HG02973 (cell line): ENCODE results near the gene SLC6A5.
"Not testable (repeated sequence)": the region's sequence is repeated elsewhere in the genome, so short reads cannot be mapped to it uniquely, and the experiment has no call there.

Experiments
- ATAC-seq: cut with Tn5 transposase; IDR thresholded peaks from one replicate; pipeline ENCODE4 v1.9.1; 2021; ENCODE audit warnings: moderate library complexity; ENCODE audit not compliant: unreplicated experiment

The SLC6A5 gene

DNA sequence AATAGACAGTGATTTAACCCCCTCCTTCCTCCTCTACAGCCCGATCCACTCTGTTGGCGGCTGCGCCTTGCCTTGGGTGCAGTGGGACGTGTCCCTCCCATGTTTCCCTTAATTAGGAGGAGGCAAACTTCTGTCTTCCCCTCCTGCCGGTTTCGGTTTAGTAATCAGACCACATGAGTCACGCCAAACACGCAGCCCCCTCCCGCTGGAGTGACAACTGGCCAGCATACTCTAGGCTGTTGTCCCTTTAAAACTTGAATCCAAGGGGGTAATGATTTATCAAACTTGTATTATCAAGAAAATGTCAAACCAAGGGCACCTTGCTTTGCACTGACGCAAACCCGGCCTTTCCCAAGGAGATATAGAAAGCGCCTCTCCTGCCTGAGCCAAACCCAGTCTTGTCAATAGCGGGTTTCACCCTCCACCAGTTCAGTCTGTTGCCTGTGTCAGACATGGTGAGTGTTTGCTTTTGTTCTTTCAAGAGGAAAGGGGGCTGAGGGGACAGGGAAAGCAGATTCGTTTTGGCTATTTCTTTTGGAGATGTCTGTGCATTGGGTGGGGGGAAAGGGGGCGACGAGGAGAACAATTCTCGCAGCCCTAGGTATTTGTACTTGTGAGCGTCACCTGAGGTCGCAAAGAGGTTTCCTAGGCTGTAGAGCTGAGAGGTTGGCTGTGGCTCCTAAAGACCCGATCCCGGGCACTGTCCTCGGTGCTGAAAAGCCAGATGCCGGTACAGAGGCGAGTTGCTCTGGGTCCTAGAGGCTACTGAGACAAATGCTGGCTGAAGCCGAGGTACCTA is at the start of gene SLC6A5:
SLC6A5 (plus strand) TSS at position 388 of the 799 bp plus-strand sequence; CDS start at position 453, 65 bp downstream.
- no peak for ATAC-seq

DNA sequence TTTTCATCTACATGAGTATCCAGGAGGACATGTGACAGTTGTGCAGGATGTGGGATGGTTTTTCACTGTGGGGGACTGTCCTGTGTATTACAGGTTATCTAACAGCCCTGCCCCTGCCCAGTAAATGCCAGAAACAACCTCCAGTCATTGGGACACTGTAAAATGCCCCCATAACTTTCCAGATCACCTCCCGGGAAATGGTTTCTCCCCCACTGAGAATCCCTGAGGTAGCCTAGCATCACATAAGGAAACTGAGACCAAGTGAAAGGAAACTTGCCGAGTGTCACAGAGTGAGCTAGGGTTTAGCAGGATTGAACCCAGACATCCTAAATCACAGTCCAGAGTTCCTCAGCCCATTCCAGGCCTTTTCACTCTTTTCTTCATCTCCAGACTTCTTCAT is 48.3 kb upstream of the SLC6A5 start:
- no peak for ATAC-seq

DNA sequence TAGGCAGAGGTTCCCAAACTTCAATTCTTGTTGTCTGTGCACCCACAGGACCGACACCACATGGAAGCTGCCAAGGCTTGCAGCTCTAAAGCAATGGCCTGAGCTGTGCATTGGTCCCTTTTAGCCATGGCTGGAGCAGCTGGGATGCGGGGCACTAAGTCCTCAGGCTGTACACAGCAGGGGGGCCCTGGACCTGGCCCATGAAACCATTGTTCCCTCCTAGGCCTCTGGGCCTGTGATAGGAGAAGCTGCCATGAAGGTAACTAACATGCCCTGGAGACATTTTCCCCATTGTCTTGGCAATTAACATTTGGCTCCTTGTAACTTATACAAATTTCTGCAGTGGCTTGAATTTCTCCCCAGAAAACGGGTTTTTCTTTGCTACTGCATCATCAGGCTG is 43.6 kb upstream of the SLC6A5 start:
- no peak for ATAC-seq

DNA sequence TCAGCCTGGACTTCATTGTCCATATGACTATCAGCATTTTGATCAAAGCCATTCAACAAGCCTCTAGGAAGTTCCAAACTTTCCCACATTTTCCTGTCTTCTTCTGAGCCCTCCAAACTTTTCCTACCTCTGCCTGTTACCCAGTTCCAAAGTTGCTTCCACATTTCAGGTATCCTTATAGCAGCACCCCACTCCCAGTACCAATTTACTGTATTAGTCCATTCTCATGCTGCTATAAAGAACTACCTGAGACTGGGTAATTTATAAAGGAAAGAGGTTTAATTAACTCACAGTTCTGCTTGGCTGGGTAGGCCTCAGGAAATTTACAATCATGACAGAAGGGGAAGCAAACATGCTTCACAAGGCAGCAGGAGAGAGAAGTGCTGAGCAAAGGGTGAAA is 43.0 kb upstream of the SLC6A5 start:
- not testable (repeated sequence) for ATAC-seq

DNA sequence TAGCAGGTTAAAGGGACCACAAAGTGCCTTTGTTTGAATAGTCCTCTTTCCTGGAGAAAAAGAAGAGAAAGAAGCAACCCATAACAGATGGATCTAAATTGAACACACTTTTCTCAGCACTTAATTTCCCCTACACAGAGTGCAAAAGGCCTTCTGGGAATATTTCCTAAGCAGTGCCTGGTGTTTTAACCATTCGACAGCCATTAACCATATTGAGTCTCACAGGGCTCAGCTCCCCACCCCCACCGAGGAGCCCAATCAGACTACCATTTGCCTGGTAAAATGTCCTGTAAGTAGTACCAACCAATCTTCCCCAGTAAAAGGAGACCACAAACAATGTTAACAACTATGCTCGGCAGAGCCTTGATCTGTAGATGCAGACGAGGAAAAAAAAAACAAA is 40.7 kb upstream of the SLC6A5 start:
- ATAC-seq, result no peak

DNA sequence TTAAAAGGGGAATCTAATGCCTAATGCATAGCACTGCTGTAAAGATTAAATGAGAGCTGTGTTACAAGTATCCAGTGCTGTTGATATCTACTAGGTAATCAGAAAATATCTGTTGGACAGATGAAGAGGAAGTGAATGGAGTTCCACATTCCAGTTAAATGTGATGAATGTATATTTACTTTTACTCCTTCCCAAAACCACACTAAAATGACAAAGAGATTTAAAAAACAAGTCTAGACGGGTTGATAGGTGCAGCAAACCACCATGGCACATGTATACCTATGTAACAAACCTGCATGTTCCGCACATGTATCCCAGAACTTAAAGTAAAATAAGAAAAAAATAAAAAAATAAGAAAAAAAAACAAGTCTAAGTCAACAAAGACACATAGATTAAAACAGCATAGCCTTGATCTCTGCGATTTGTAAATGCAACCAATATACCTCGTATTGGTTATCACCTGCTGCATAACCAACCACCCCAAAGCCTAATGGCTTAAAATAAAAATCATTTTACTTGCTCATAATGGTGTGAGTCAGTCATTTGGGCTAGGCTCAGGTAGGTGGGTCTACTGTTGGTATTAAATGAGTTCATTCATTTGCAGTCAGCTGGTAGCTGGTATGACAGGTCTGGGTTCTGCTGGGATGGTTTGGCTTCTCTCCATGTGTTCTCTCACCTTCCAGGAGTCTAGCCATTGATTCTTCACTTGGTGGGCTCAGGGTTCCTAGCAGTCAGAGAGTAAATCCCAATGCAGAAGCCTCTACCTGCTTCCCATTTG is 39.7 kb upstream of the SLC6A5 start:
- no peak for ATAC-seq

DNA sequence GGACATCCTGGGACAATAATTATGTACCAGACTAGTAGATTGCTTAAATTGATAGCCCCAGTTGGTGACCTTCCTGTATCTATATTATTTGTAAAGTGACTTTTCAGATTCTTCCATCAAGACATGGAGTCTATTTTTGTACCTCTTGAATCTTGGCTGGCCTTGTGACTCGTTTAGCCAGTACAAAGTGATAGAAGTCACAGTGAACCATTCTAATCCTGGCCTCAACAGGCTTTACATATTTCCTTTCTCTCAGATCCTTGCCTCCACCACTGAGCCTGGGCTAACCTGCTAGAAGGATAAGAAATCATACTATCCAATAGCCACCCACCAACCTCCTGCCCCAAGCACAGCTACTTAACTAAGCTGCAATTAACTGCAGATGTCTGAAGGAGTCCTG is 37.5 kb upstream of the SLC6A5 start:
- ATAC-seq, result no peak

DNA sequence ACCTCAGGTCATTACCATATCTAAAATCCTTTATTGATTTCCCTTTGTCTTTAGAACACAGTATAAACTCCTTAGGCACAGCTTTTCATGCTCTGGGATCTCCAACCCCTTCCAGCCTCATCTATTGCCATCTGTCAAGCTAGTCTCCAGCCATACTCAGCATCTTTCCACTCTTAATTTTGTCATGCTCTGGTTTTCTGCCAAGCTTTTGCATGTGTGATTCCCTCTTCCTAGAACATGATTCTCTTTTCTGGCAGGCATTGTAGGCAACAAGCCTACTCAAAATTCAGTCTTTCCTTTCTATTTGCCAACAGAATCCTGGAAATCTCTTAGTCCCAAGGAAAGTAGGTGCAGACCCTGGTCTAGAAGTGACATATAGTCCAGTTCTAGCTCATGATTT is 35.5 kb upstream of the SLC6A5 start:
- ATAC-seq, result no peak

DNA sequence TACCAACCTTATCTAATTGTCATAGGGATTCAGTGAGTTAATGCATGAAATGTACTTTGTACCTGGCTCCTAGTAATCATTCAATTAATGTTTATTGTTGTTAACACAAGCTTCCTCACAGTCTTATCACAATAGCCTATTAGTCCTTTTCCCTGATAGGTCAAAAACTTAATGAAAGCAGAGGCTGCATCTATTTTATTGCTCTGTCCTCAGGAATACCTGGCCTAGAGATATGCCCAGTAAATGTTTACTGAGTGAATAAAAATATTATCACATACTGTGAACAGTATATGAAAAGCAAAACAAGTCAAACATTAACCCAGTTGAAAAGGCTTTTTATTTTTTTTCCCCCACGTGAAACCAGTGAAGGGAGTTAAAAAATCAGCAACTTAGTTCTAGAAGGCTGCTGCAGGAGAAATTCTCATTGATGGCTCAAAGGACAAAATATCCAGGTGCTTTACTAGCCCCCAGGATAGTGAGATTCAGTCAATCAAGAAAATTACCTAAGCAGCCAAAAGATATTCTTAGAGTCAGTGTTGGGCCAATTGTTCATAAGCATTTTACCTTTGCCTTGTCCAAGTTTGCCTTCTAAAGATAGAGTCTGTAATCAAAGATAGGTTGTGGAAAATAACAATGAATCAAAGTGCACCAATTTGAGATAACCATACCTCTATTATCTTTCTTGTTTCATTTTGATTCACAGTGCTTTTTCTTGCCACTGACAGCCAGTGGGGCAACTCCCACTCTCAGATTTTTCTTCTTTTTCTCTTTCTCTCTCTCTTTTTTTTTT is 34.4 kb upstream of the SLC6A5 start:
- no peak for ATAC-seq

DNA sequence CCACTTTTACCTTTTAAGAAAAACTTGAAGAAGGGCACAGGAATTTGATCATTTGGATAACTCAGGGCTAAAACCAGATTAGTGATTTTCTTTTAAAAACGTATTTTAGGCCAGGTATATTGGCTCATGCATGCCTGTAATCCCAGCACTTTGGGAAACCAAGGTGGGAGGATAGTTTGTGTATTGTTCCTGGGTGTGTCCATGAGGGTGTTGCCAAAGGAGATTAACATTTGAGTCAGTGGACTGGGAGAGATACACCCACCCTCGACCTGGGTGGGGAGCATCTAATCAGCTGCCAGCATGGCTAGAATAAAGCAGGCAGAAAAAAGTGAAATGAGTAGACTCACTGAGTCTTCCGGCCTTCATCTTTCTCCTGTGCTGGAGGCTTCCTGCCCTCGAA is 33.3 kb upstream of the SLC6A5 start:
- ATAC-seq, result not testable (repeated sequence)

DNA sequence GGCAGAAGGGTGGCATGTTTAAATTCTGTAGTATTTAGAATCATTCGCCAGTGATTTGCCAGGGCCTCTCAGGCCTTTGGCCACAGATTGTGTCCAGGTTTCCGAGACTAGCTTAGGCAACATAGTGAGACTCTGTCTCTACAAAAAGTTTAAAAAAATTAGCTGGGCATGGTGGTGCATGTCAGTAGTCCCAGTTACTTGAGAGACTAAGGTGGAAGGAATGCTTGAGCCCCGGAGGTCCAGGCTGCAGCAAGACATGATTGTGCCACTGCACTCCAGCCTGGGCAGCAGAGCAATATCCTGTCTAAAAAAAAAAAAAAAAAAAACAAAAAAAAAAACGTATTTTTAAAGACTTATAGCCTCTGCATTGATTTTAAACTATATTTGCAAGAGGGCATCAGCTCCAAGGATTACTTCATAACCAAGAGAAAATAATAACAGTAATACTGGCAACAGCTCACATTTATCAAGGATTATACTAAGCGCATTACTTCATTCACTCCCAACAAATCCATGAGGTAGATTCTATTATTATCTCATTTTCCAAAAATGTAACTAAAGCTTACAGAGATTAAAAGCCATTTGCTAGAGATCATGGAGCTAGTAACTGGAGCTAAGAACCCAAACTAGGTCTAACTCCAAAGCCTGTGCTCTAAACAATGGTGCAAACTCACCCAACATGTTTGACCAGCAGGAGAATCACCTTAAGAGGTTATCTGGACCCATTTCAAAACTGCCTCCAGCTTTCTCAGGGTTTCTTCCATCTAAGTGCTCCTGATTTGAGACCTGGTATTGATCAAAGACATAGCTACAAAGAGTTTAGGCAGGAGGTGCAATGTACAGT is 32.6 kb upstream of the SLC6A5 start:
- ATAC-seq, result no peak

DNA sequence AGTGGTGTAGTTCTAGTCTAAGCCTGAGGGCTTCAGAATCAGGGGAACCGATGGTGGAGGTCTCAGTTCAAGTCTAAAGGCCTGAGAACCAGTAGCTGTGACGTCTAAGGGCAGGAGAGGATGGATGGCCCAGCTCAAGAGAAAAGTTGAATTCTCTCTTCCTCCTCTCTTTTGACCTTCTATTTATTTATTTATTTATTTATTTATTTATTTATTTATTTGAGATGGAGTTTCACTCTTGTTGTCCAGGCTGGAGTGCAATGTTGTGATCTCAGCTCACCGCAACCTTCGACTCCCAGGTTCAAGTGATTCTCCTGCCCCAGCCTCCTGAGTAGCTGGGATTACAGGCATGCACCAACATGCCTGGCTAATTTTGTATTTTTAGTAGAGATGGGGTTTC is 19.7 kb upstream of the SLC6A5 start:
- not testable (repeated sequence) for ATAC-seq

DNA sequence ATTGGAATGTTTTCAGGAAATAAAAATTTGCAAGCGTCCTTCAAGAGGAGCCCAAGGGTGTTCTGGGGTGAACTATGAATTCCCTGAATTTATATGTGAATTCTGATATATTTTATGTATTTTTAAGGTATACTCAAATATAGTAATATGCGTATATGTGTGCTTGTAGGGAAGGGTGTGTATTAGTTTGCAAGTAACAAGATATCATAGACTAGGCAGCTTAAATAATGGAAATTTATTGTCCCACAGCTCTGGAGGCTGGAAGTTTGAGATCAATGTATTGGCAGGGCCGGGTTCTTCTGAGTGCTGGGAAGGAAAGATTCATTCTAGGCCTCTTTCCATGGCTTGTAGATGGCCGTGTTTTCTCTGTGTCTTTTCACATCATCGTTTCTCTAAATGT is 16.2 kb upstream of the SLC6A5 start:
- no peak for ATAC-seq

DNA sequence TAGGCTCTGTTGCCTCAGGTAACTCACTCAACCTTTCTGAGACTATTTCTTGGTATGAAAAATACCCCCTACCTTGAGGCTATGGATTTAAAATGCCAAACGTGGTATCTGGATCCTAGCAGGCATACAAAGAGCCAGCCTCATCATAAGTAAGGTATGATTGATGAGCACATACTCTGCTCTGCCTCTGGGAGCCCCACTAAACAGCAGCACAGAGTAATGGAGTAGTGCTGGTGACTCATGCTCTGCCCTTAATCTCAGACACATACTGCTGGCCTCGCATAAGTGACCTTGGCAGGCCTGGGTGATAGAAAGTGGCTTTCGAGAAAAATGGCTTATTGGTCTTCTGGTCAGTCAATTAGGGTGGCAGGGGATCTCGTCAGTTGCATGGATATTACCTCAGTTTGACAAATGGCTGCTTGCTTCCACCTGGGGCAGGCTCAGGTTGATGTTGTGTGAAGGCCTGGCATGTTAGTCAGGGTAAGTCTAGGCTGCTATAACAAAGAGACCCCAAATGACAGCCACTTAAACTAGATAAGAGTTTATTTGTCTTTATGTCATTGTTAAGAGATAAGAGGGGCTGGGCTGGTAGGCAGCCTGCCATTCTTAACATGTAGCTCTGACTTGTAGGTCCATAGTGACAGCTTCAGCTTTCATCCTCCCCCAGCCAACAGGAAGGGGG is 15.2 kb upstream of the SLC6A5 start:
- ATAC-seq, result no peak

DNA sequence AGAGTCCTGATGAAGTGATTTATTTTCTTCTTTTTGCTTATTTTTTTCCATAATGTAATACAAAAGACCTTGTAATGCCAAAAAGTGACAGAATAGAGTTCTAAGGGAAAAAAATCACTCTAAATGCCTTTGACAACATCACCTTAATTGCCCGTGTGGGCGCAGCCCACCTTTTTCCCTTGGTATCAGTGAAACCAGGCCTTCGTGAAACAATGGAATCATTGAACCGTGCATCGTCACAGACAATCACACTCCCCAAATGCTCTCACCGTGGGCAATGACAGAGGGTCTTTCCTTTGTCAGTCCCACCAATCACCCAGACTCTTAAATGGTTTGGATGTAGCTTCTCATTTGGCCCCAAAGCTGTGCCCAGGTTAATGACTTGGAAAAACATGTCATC is 9.6 kb upstream of the SLC6A5 start:
- no peak for ATAC-seq

DNA sequence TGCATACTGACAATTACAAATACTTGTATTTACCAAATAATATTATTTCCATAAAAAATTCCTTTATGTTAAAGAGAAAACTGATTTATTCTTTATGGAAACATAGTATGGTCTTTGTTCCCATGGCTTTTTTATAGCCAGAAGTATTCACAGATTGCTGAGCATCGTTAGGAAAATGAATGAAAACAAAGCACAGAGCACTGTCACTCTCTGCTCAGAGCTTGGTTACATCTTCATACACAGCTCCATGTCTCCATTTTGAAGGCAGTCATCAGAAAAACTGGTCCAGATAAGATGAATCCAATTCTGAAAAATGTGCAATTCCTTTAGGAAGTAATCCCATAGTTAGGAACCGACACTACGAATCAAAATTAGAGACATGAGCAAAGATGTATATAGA is 9.0 kb upstream of the SLC6A5 start:
- ATAC-seq, result no peak

DNA sequence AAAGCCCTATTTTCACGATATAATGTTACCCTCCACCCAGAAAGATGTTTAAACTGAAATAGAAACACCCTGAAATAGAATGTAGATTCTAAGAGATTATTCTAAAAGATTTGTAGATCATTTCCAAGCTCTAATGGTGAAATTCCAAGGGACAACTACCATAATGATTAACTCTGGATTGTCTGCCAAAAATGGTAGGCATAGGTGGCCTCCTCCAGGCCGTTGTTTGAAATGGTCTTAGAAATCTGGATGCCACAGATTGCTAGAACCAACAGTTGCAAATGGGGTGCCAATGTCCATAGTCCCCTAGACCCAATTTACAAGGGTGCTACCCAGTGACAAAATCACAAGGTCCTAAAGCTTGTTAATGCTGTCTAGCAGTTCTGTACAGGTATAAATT is 6.7 kb upstream of the SLC6A5 start:
- no peak for ATAC-seq

DNA sequence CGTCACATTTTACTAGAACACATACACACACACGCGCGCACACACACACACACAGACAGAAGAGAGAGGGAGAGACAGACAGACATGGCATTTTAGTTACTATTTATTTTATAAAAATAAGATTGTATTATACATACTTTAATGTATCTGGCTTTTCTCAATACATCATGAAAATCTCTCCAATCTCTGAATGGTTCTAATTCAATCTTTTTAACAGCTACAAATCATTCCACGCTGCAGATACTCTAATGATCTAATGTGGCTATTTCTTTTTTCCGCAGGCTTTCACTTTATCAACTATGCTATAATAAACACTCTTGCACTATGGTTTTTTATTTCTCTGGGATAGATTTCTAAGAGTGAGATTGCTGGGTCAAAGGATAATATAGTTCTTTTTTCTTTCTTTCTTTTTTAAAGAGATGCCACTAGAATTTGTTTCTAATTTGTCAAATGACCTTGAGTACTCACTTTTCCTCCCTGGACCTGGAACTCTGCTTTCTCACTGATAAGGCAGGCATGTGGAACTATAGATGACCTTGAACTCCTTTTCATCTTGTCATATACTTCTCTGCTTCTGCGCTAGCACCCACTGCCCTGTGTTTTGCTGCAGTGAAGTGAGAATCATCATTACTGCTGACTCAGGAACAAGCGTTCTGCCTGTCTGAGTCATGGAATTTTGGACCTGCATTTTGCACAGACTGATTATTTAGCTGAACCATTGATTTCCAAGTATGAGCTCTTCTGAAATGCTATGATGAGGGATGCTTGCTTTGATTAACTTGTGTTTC is 4.9 kb upstream of the SLC6A5 start:
- ATAC-seq, result no peak

DNA sequence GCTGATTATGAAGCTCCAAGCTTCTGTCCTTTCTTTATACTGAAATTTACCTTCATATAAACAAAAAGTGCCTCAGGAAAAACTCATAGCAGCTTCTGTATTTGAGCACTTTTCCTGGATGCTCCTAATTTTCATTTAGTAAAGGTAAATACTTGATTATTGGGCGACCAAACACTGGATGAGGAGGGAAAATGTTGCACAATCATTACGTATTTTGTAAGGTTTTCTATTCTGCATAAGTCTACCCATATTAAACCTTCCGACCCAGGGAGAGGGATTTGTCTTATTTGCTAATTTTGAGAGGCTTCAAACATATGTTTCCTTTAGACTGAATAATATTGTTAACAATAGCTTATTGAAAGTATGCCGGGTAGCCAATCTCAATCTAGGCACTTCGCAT is 4.3 kb upstream of the SLC6A5 start:
- ATAC-seq, result no peak
